Pancreas (tissue), 10 donors: ENCODE results near the gene SCYL3. TPM values are rescaled to one million over a fixed set of nuclear protein-coding genes. Genes with fewer than 3 reads are reported as not detected.

Experiments used
- ATAC-seq, 4 donors: fragments of 200-7000 bp; cut with Tn5 transposase; one replicate each; pipeline versions ENCODE4 v1.8.0 to v1.9.1; 2020; ENCODE audit warnings: mild to moderate bottlenecking in 4 of 4, moderate library complexity in 4 of 4
- DNase-seq, 6 donors: peaks; one replicate each; pipeline ENCODE4 v3.0.0-alpha.2; 2020
- FAIRE-seq: peaks from 2 replicates; lab custom pipeline; 2012; peaks lifted over from hg19 to GRCh38; lab: Jason Lieb, UNC
- H3K27ac ChIP-seq, 4 donors: fragments of 200-600 bp; sonication (generic); 1 replicate in 3 of 4; 2 replicates in 1 of 4; pipeline versions ENCODE4 v1.5.0 to v1.8.0; 2020
- H3K27me3 ChIP-seq, 4 donors: fragments of 200-600 bp; one replicate each; pipeline ENCODE4 v1.8.0; 2021
- H3K36me3 ChIP-seq, 3 donors: fragments of 200-600 bp; sonication (generic) in 1 of 3; one replicate each; pipeline versions ENCODE4 v1.5.0 to v1.8.0; 2020 to 2021
- H3K4me1 ChIP-seq, 3 donors: fragments of 200-600 bp; one replicate each; pipeline ENCODE4 v1.8.0; 2021
- H3K4me3 ChIP-seq, 4 donors: fragments of 200-600 bp; sonication (generic) in 2 of 4; one replicate each; pipeline versions ENCODE4 v1.5.0 to v1.8.0; 2020 to 2021
- H3K9me3 ChIP-seq, 4 donors: fragments of 200-600 bp; one replicate each; pipeline ENCODE4 v1.8.0; 2021
- WGBS, 2 donors: extraction: QIAGEN DNeasy Blood & Tissue Kit; methylation state at CpG; one replicate each; pipeline ENCODE4 v1.1.7; 2013; 5-methylcytosine and 5-hydroxymethylcytosine counted together
- intact Hi-C, 3 donors: fragments of 100-400 bp; cut with DNase I; formaldehyde crosslinking; loops; one replicate each; pipeline versions ENCODE4 v1.11.1 to v1.14.2; 2022
- polyA plus RNA-seq, 2 donors: library from polyadenylated mRNA; stranded (reverse); fragments of 200-250 nt; gene quantifications; one replicate each; pipeline ENCODE4 v1.2.3, GENCODE V29; 2013
- total RNA-seq, 6 donors: library from RNA; stranded (reverse); fragmentation: NEBNext Ultra II Directional in 4 of 6; extraction: Animal tissue kit (Norgen Biotek cat#: 25700) in 4 of 6; gene quantifications; one replicate each; pipeline versions ENCODE4 v1.2.1 to v1.2.4, GENCODE V29; 2021 to 2023
- TF ChIP-seq, protein P1 (sequence below), 4 donors: fragments of 200-600 bp; sonication (generic) in 3 of 4; IDR thresholded peaks; one replicate each; pipeline versions ENCODE4 v1.5.0 to v1.8.0; 2021; ENCODE audit warnings: antibody characterized with exemption in 4 of 4
- donor health status: healthy with polysubstance abuse.
- donor health status: DM: no; HTN: no; CAD: no; lungs with moderate emphysema.
- donor health status: DM: no; HTN: no; CAD: no.
- donor health status: control.
- donor health status: control.
- donor health status: Bipolar disorder and iron deficiency.
- donor health status: DM: yes; HTN: yes; CAD: no.
- donor health status: DM: no; HTN: no; CAD: no.
- donor health status: DM: no; HTN: no; CAD: no.
- donor health status: DM: yes; HTN: yes; CAD: no.

SCYL3 gene
- total and polyA plus RNA-seq, 8 donors: 2.9 to 9.0 (median 5.2) TPM

DNA sequence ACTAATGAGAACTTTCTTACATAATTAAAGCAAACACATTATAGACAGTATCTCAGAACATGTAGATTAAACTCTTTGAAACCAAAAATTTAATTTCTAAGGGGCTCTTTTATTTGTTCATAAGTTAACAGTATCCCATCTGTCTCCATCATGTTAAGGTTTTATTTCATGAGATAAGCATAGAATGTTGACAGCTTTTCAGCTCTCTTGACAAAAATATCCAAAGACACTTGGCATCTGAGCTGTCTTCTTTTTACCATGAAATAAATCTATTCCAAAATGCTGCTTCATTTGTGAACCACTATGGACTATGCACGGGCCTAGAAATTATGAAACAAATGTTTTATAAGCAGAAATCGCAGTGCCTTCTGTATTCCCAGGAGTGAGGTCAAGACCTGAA is 45.2 kb downstream of the SCYL3 start:
- FAIRE-seq (no peak), ATAC-seq (no peak), DNase-seq (no peak)
- WGBS, 2 donors: 93 to 97% methylated on average over 2 of the region's 2 CpGs
- H3K27me3 ChIP-seq: no peaks in the 10 kb centered on the region
- intact Hi-C loops: no loop called here
- no peak overlapping the region for H3K4me3 ChIP-seq
- H3K36me3 ChIP-seq: peaks cover 0 to 21% (median 2%) of the 10 kb centered on the region in 3 donors
- H3K4me1 ChIP-seq: no peaks in the 10 kb centered on the region
- TF ChIP-seq, protein P1, sequence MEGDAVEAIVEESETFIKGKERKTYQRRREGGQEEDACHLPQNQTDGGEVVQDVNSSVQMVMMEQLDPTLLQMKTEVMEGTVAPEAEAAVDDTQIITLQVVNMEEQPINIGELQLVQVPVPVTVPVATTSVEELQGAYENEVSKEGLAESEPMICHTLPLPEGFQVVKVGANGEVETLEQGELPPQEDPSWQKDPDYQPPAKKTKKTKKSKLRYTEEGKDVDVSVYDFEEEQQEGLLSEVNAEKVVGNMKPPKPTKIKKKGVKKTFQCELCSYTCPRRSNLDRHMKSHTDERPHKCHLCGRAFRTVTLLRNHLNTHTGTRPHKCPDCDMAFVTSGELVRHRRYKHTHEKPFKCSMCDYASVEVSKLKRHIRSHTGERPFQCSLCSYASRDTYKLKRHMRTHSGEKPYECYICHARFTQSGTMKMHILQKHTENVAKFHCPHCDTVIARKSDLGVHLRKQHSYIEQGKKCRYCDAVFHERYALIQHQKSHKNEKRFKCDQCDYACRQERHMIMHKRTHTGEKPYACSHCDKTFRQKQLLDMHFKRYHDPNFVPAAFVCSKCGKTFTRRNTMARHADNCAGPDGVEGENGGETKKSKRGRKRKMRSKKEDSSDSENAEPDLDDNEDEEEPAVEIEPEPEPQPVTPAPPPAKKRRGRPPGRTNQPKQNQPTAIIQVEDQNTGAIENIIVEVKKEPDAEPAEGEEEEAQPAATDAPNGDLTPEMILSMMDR (IDR thresholded peaks at IDR 0.05): no peak
- H3K27ac ChIP-seq: no peak overlapping the region
- H3K9me3 ChIP-seq: no peaks in the 10 kb centered on the region

DNA sequence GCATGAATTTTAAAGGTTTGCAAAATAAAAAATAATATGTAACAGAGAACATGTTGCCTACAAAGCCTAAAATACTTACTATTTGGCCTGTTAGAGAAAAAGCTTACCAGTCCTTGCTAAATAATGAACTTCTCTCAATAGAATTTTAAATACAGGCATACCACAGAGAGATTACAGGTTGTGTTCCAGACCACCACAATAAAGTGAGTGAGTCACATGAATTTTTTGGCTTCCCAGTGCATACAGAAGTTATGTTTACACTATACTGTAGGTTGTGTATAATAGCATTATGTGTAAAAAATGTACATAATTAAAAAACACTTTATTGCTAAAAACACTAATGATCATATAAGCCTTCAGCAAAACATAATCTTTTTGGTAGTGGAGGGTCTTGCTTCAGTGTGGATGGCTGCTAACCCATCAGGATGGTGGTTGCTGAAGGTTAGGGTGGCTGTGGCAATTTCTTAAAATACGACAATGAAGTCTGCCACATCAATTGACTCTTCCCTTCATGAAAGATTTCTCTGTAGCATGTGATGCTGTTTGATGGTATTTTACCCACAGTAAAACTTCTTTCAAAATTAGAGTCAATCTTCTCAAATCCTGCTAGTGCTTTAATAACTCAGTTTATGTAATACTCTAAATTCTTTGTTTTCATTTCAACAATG is 48.6 kb downstream of the SCYL3 start:
- Histone ChIP-seq H3K27ac (no peak overlapping the region), H3K4me3 (no peak overlapping the region), H3K4me1 (no peaks in the 10 kb centered on the region), H3K27me3 (no peaks in the 10 kb centered on the region), H3K36me3 (peaks cover 0 to 7% (median 0%) of the 10 kb centered on the region in 3 donors), H3K9me3 (no peaks in the 10 kb centered on the region)
- WGBS, 2 donors: 96 to 98% methylated on average over 1 of the region's 1 CpG
- TF ChIP-seq, protein P1 (IDR thresholded peaks at IDR 0.05): no peak
- intact Hi-C loops: no loop called here
- ATAC-seq (no peak), DNase-seq (no peak), FAIRE-seq (no peak)

DNA sequence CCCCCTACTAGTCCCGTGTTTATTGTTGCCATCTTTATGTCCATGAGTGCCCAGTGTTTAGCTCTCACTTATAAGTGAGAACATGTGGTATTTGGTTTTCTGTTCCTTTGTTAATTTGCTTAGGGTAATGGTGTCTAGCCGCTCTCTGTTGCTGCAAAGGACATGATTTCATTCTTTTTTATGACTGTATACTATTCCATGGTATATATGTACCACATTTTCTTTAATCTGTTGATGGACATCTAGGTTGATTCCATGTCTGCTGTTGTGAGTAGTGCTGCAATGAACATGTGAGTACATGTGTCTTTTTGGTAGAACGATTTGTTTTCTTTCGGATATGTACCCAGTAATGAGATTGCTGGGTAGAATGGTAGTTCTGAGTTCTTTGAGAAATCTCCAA is 54.8 kb downstream of the SCYL3 start:
- intact Hi-C loops: no loop called here
- 68 to 96% methylated on average over 4 of the region's 4 CpGs for WGBS, 2 donors
- no peak for FAIRE-seq

DNA sequence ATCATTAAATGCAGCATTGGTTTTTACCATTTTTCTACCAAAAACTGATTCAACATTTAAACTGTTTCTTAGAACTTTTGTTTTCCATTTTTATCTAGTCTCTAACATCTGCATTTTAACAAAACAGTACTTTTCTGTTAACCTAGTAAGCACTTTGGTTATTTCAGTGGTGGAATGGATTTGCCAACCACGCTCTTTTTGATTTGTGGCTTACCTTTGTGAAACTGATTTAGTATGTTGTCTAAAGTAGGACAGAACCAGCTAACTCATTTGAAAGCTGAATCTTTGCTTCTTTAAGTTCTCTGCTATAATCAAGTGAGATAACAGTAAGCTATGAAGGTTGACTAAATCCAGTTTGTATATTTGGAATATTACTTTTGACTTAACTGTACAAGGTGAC is 57.5 kb downstream of the SCYL3 start:
- FAIRE-seq (no peak), DNase-seq (no peak)

More for the DNA sequence above, 54.8 kb downstream of the SCYL3 start:
- TF ChIP-seq, protein P1 (IDR thresholded peaks at IDR 0.05): no peak
- no peak for ATAC-seq
- no peak for DNase-seq
- no peaks in the 10 kb centered on the region for H3K4me1 ChIP-seq
- H3K27ac ChIP-seq: no peak overlapping the region
- H3K27me3 ChIP-seq: no peaks in the 10 kb centered on the region
- no peaks in the 10 kb centered on the region for H3K9me3 ChIP-seq
- H3K4me3 ChIP-seq: no peak overlapping the region
- H3K36me3 ChIP-seq: no peaks in the 10 kb centered on the region

DNA sequence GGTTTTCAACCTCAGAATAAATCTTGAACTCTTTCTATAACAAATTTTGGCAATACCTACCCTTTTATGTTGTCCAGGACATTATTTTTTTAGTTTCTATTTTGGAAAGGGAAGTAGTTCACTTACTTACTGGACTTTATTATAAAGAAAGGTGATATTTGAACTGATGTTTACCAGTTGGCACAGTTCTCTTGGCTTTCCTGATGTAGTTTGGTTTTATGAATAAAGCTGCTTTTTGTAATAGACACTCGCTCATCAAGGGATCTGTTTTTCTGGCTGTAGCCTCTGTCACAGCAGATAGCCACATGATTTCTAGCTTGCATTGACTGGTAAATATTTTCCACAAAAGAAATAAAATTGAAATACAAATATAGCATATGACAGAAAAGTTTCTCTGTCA is 58.0 kb downstream of the SCYL3 start:
- H3K27me3 ChIP-seq: no peaks in the 10 kb centered on the region
- no peaks in the 10 kb centered on the region for H3K36me3 ChIP-seq
- FAIRE-seq (no peak), DNase-seq (no peak), ATAC-seq (no peak)
- H3K27ac ChIP-seq: no peak overlapping the region
- TF ChIP-seq, protein P1 (IDR thresholded peaks at IDR 0.05): no peak
- no peak overlapping the region for H3K4me3 ChIP-seq
- intact Hi-C loops: no loop called here
- no peaks in the 10 kb centered on the region for H3K9me3 ChIP-seq
- WGBS, 2 donors: 92 to 94% methylated on average over 1 of the region's 1 CpG
- H3K4me1 ChIP-seq: no peaks in the 10 kb centered on the region

More for the DNA sequence above, 57.5 kb downstream of the SCYL3 start:
- Histone ChIP-seq H3K9me3 (no peaks in the 10 kb centered on the region), H3K4me1 (no peaks in the 10 kb centered on the region), H3K36me3 (no peaks in the 10 kb centered on the region), H3K27ac (no peak overlapping the region), H3K27me3 (no peaks in the 10 kb centered on the region), H3K4me3 (no peak overlapping the region)
- TF ChIP-seq, protein P1 (IDR thresholded peaks at IDR 0.05): no peak
- no peak for ATAC-seq
- WGBS, 2 donors: 95 to 98% methylated on average over 1 of the region's 1 CpG
- intact Hi-C loops: no loop called here
